Measurements from ENCODE around the gene RNF166.

Gene RNF166

GRCh38 chr16:88647178-88648070 is 58.8 kb downstream of the RNF166 start:
- Histone ChIP-seq H3K9ac (ENCODE audit: insufficient read length, low read depth) (peak overlapping the region; percentile 50), H3K27me3 (ENCODE audit: insufficient read depth, insufficient read length) (no peaks in the 10 kb centered on the region), H3K4me1 (ENCODE audit: insufficient read depth, insufficient read length) (peaks cover 17% of the 10 kb centered on the region), H3K4me3 (ENCODE audit: insufficient read length, low read depth) (no peak overlapping the region), H3K9me3 (ENCODE audit: insufficient read depth, low read length) (no peaks in the 10 kb centered on the region), H3K36me3 (ENCODE audit: insufficient read depth, insufficient read length, low read length) (peaks cover 63% of the 10 kb centered on the region)
- DNase-seq (ENCODE audit: low read depth, low spot score): no peak
- TF ChIP-seq SUZ12 (IDR thresholded peaks at IDR 0.05; ENCODE audit: extremely low read depth, insufficient read depth, insufficient read length) (no peak), ZNF274 (IDR thresholded peaks at IDR 0.05; ENCODE audit: low read depth, low read length) (no peak), YY1 (IDR thresholded peaks at IDR 0.05; ENCODE audit: insufficient read depth, insufficient read length) (no peak)
